ENCODE results near the gene GJB1. TPM values are rescaled to one million over a fixed set of nuclear protein-coding genes. Genes with fewer than 3 reads are reported as not detected.

Gene GJB1
- total and polyA plus RNA-seq, 2 of the 4 experiments (the other 2 are of a cell fraction), result not detected

- no TSS peak for BruUV-seq (replicated peaks)
These were observed 31.3 kb downstream of the GJB1 start, which contains the start of gene ZMYM3 for GRCh38 chrX:71254092-71254963. Gene ZMYM3, minus strand, starts transcription at chrX:71254140. Its CDS starts 885 bp downstream, at chrX:71253255.

More at GRCh38 chrX:71254092-71254963, 31.3 kb downstream of the GJB1 start, which contains the start of gene ZMYM3:
- H4K5ac ChIP-seq (ENCODE audit: low read depth, low read length), result peak within 1 kb of the TSS; percentile 97
- peak within 1 kb of the TSS; percentile 93 for H2BK5ac ChIP-seq (ENCODE audit: low read depth, low read length, poor library complexity, severe bottlenecking)
- no peaks in the 10 kb centered on the region for H3K9me3 ChIP-seq (ENCODE audit: control insufficient read depth, insufficient read depth, low read length)
- peak within 1 kb of the TSS; percentile 98 for H2AK9ac ChIP-seq (replicated peaks; ENCODE audit: low read depth, low read length, poor library complexity)
- 0 out of 2 replicates have a peak within 1 kb of the TSS, but pooled peaks have one; percentile 36 for H2BK20ac ChIP-seq (ENCODE audit: low read depth, low read length)
- H3K27me3 ChIP-seq (ENCODE audit: control insufficient read depth, insufficient read depth, low read length), result no peaks in the 10 kb centered on the region
- H3K4me2 ChIP-seq (ENCODE audit: low read depth, low read length), result peak within 1 kb of the TSS; percentile 94
- peak within 1 kb of the TSS; percentile 95 for H3K14ac ChIP-seq (replicated peaks; ENCODE audit: low read depth, low read length)
- H3K56ac ChIP-seq (ENCODE audit: extremely low read depth, insufficient read depth, low read length), result peak within 1 kb of the TSS; percentile 80
- peak; percentile 76 for DNase-seq
- H2AK5ac ChIP-seq (ENCODE audit: low read depth, low read length), result peak within 1 kb of the TSS; percentile 76
- dilution Hi-C loops (cut with HindIII; ENCODE audit: low sequenced_read_pairs, unreplicated experiment), result no loop called here
- peak within 1 kb of the TSS; percentile 98 for H3K9ac ChIP-seq (ENCODE audit: low read depth, low read length)
- H3K4ac ChIP-seq (ENCODE audit: low read depth, low read length), result peak within 1 kb of the TSS; percentile 95
- H3K4me3 ChIP-seq (ENCODE audit: insufficient read depth, low read depth, low read length), result peak within 1 kb of the TSS; percentile 100
- ChIA-PET POLR2A (ENCODE audit: unreplicated experiment) (interaction anchor here (0.6 to 1.0 kb wide), 2 partner anchors 21 to 112 kb away, joined by 4 to 8 read pairs; partner anchors contain the start of gene TAF1), CTCF (no interaction called here)
- peak within 1 kb of the TSS; percentile 96 for H3K23ac ChIP-seq (ENCODE audit: low read depth, low read length)
- in situ Hi-C loops (cut with MboI; ENCODE audit: low sequenced_read_pairs), result no loop called here
- peak; percentile 89 for ATAC-seq (ENCODE audit: low read depth)
- peak within 1 kb of the TSS; percentile 70 for H2BK120ac ChIP-seq (ENCODE audit: low read depth, low read length)
- H3K9me1 ChIP-seq (ENCODE audit: insufficient read depth, low read length), result 0 out of 2 replicates have a peak, but pooled peaks cover 2% of the 10 kb centered on the region
- peak within 1 kb of the TSS; percentile 98 for H3K27ac ChIP-seq (ENCODE audit: insufficient read depth, low read length)
- H2AFZ ChIP-seq (replicated peaks; ENCODE audit: low read length, poor library complexity), result peak within 1 kb of the TSS; percentile 94
- TF ChIP-seq POLR2A (IDR thresholded peaks at IDR 0.05; ENCODE audit: low read depth, low read length) (no peak), MAZ (IDR thresholded peaks at IDR 0.05; ENCODE audit: borderline replicate concordance, low read depth, low read length) (peak; percentile 89)
- H3K18ac ChIP-seq (ENCODE audit: low read depth, low read length), result peak within 1 kb of the TSS; percentile 94
- H4K20me1 ChIP-seq (ENCODE audit: insufficient read depth, low read length), result no peaks in the 10 kb centered on the region
- peaks cover 8% of the 10 kb centered on the region for H3K4me1 ChIP-seq (ENCODE audit: control insufficient read depth, insufficient read depth, low read length)
- H4K91ac ChIP-seq (ENCODE audit: insufficient read depth, low read depth, low read length), result peak within 1 kb of the TSS; percentile 91
- H4K8ac ChIP-seq (ENCODE audit: low read depth in 2 of 2, low read length in 2 of 2), result peak within 1 kb of the TSS; percentile 86 to 93
- peaks cover 9% of the 10 kb centered on the region; the same call in 1 of the 2 replicates for H3K36me3 ChIP-seq (ENCODE audit: control insufficient read depth, insufficient read depth, low read length)
- H3K79me1 ChIP-seq (ENCODE audit: low read depth in 1 of 2, low read length in 2 of 2), result peaks cover 3 to 27% of the 10 kb centered on the region in 2 experiments
- intact Hi-C loops (cut with micrococcal nuclease), result loop anchor here (2.0 to 5.0 kb wide), 3 partner anchors 30 to 113 kb away; partner anchors contain the start of gene TAF1
- H2BK15ac ChIP-seq (ENCODE audit: low read depth, low read length), result peak within 1 kb of the TSS; percentile 89; the same call in 1 of the 3 replicates
- WGBS, 2 experiments (ENCODE audit: extremely low coverage in 2 of 2, insufficient read length in 1 of 2), result 33% methylated on average over 25 of the region's 54 CpGs; no CpG with 5 or more reads in 1 of the 2 experiments

Data from IMR-90 (cell line).